ENCODE data around the gene ZSCAN10. TPM values are rescaled to one million over a fixed set of nuclear protein-coding genes. Genes with fewer than 3 reads are reported as not detected.

Gene ZSCAN10
- total and polyA plus RNA-seq, 2 of the 13 experiments (the other 11 are each of a cell fraction or from before 2014, with no cell fraction given) = not detected

DNA sequence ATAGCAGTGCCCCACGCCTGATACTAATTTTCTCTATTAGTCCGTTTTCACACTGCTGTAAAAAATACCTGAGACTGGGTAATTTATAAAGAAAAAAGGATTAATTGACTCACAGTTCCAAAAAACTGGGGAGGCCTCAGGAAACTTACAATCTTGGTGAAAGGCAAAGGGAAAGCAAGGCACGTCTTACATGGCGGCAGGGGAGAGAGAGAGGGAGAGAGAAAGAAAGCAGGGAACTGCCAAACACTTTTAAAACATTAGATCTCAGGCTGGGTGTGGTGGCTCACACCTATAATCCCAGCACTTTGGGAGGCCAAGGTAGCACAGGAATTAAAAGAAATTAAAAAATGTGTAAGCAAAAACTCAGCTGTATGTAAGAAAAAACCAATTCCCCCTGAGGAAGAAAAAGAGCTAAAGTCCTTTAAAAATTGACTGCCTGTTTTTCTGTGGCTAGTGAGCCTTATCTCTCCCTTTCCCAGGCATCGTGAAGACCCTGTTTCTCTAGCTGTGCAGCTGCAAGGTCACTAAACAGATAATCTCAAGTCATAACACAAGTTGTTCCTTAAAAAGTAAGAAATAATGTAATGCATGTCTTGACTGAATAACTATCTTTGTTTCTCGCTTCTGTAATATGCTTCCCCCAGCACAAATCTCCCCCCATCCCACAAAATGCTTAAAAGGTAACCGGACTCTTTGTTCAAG, 14.0 kb downstream of the ZSCAN10 start:
- Histone ChIP-seq H3K79me2 (ENCODE audit: insufficient read depth, low read length) (no peaks in the 10 kb centered on the region), H3K36me3 (replicated peaks in 1 of 2; ENCODE audit: control insufficient read depth in 1 of 2, insufficient read depth in 2 of 2, low read length in 2 of 2) (no peaks in the 10 kb centered on the region), H3K27ac (ENCODE audit: extremely low read length, insufficient read depth, low read length) (no peak overlapping the region), H3K4me1 (ENCODE audit: insufficient read depth, low read length) (peaks cover 46% of the 10 kb centered on the region), H3K4me3 (replicated peaks in 1 of 3; ENCODE audit: insufficient read depth in 1 of 3, low read depth in 2 of 3, low read length in 3 of 3) (no peak overlapping the region), H3K9ac (ENCODE audit: insufficient read depth, low read depth, low read length) (no peak overlapping the region), H2AFZ (ENCODE audit: low read length) (no peak overlapping the region), H3K4me2 (ENCODE audit: low read depth, low read length) (no peak overlapping the region), H3K9me3 (ENCODE audit: low read length) (no peaks in the 10 kb centered on the region), H3K27me3 (ENCODE audit: control insufficient read depth in 1 of 2, insufficient read depth in 2 of 2, low read length in 2 of 2) (peaks cover under 1 to 2% of the 10 kb centered on the region in 2 experiments; a peak in 1 of 5 replicates), H4K20me1 (ENCODE audit: insufficient read depth, low read length) (no peaks in the 10 kb centered on the region)
- DNase-seq (ENCODE audit: low spot score) = no peak
- ChIA-PET POLR2A (interaction anchor here (1.1 to 3.0 kb wide), 2 partner anchors 20 to 26 kb away, joined by 3 to 38 read pairs; partner anchors contain the start of gene IL32), CTCF (ENCODE audit: low intra/inter-chr PET ratio, low total read pairs) (no interaction called here)
- intact Hi-C loops (cut with micrococcal nuclease; ENCODE audit: unreplicated experiment) (no loop called here), in situ Hi-C loops (cut with HindIII; ENCODE audit: extremely low pct_ligation_motif_present, low pct_unique_long_range_greater_than_20kb) (no loop called here)
- BruUV-seq (replicated peaks) = no TSS peak
- no peak for ATAC-seq
- TF ChIP-seq ZNF816 (CRISPR knock-in tag; IDR thresholded peaks at IDR 0.05; ENCODE audit: borderline replicate concordance) (no peak), ATF2 (CRISPR knock-in tag; IDR thresholded peaks at IDR 0.05) (no peak), SMC3 (IDR thresholded peaks at IDR 0.05; ENCODE audit: low read length) (no peak), ZMAT3 (CRISPR knock-in tag; conservative IDR thresholded peaks at IDR 0.05) (no peak), CCAR2 (optimal IDR thresholded peaks at IDR 0.05; ENCODE audit: low read depth, low read length) (no peak), TP53 (CRISPR knock-in tag; conservative IDR thresholded peaks at IDR 0.05) (no peak), PAX8 (CRISPR knock-in tag; IDR thresholded peaks at IDR 0.05; ENCODE audit: borderline replicate concordance) (no peak), NBN (conservative IDR thresholded peaks at IDR 0.05) (no peak), ZNF788 (CRISPR knock-in tag; IDR thresholded peaks at IDR 0.05; ENCODE audit: borderline replicate concordance) (no peak), FOSL2 (CRISPR knock-in tag; IDR thresholded peaks at IDR 0.05) (no peak), ZNF576 (CRISPR knock-in tag; IDR thresholded peaks at IDR 0.05) (no peak), NFYC (CRISPR knock-in tag; IDR thresholded peaks at IDR 0.05) (no peak)
- TF ChIP-seq, protein P1, sequence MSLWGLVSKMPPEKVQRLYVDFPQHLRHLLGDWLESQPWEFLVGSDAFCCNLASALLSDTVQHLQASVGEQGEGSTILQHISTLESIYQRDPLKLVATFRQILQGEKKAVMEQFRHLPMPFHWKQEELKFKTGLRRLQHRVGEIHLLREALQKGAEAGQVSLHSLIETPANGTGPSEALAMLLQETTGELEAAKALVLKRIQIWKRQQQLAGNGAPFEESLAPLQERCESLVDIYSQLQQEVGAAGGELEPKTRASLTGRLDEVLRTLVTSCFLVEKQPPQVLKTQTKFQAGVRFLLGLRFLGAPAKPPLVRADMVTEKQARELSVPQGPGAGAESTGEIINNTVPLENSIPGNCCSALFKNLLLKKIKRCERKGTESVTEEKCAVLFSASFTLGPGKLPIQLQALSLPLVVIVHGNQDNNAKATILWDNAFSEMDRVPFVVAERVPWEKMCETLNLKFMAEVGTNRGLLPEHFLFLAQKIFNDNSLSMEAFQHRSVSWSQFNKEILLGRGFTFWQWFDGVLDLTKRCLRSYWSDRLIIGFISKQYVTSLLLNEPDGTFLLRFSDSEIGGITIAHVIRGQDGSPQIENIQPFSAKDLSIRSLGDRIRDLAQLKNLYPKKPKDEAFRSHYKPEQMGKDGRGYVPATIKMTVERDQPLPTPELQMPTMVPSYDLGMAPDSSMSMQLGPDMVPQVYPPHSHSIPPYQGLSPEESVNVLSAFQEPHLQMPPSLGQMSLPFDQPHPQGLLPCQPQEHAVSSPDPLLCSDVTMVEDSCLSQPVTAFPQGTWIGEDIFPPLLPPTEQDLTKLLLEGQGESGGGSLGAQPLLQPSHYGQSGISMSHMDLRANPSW (CRISPR knock-in tag; IDR thresholded peaks at IDR 0.05; ENCODE audit: borderline replicate concordance) = no peak
- TF ChIP-seq, protein P2, sequence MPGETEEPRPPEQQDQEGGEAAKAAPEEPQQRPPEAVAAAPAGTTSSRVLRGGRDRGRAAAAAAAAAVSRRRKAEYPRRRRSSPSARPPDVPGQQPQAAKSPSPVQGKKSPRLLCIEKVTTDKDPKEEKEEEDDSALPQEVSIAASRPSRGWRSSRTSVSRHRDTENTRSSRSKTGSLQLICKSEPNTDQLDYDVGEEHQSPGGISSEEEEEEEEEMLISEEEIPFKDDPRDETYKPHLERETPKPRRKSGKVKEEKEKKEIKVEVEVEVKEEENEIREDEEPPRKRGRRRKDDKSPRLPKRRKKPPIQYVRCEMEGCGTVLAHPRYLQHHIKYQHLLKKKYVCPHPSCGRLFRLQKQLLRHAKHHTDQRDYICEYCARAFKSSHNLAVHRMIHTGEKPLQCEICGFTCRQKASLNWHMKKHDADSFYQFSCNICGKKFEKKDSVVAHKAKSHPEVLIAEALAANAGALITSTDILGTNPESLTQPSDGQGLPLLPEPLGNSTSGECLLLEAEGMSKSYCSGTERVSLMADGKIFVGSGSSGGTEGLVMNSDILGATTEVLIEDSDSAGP (CRISPR knock-in tag; IDR thresholded peaks at IDR 0.05; ENCODE audit: borderline replicate concordance) = no peak
- WGBS (ENCODE audit: low lambda C conversion rate) = 79% methylated on average over 7 of the region's 7 CpGs
- FAIRE-seq = no peak
